ENCODE measurements around the gene RHBDL3. TPM values are rescaled to one million over a fixed set of nuclear protein-coding genes. Genes with fewer than 3 reads are reported as not detected.

The RHBDL3 gene
- total RNA-seq, 1 experiment from 2014 or later, result not detected

DNA sequence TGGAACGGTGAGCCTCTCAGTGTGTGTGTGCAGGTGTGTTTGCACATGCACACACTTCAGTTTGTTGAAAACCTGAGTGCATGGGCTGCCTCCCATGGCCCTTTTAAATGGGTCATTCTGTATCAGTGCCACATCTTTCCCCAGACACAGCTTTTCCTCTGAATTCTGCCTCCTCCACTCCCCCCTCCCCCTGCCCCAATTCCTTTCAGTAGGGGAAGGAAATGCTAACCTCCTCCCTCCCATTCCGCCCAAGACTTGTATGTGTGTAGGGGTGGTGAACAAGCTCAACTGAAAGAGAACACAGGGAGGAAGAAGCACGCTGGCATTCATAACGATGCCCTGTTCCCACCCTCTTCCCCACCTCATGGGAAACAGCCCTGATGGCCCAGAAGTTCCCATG lies 42.0 kb downstream of the RHBDL3 start:
- no peaks in the 10 kb centered on the region for H3K4me1 ChIP-seq (replicated peaks; ENCODE audit: insufficient read depth)
- CTCF ChIA-PET, result no interaction called here
- H3K27ac ChIP-seq, result no peak overlapping the region
- DNase-seq, result no peak
- no peaks in the 10 kb centered on the region for H3K79me2 ChIP-seq (ENCODE audit: low read depth)
- no peak overlapping the region for H3K4me2 ChIP-seq
- no peaks in the 10 kb centered on the region for H3K36me3 ChIP-seq (ENCODE audit: low read depth)
- H3K9me2 ChIP-seq (ENCODE audit: insufficient read depth), result no peaks in the 10 kb centered on the region
- no peak overlapping the region for H2AFZ ChIP-seq
- peaks cover 33% of the 10 kb centered on the region; the same call in 1 of the 2 replicates for H3K27me3 ChIP-seq (ENCODE audit: insufficient read depth, low read depth)
- H3F3A ChIP-seq (ENCODE audit: insufficient read depth, low read depth), result no peaks in the 10 kb centered on the region
- no peaks in the 10 kb centered on the region for H4K20me1 ChIP-seq (ENCODE audit: insufficient read depth)
- intact Hi-C loops (cut with micrococcal nuclease; ENCODE audit: unreplicated experiment), result no loop called here
- H3K4me3 ChIP-seq, result no peak overlapping the region
- BruUV-seq (replicated peaks), result no TSS peak
- POLR2A ChIA-PET (ENCODE audit: unreplicated experiment), result no interaction called here
- TF ChIP-seq, protein P1, sequence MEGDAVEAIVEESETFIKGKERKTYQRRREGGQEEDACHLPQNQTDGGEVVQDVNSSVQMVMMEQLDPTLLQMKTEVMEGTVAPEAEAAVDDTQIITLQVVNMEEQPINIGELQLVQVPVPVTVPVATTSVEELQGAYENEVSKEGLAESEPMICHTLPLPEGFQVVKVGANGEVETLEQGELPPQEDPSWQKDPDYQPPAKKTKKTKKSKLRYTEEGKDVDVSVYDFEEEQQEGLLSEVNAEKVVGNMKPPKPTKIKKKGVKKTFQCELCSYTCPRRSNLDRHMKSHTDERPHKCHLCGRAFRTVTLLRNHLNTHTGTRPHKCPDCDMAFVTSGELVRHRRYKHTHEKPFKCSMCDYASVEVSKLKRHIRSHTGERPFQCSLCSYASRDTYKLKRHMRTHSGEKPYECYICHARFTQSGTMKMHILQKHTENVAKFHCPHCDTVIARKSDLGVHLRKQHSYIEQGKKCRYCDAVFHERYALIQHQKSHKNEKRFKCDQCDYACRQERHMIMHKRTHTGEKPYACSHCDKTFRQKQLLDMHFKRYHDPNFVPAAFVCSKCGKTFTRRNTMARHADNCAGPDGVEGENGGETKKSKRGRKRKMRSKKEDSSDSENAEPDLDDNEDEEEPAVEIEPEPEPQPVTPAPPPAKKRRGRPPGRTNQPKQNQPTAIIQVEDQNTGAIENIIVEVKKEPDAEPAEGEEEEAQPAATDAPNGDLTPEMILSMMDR (conservative IDR thresholded peaks at IDR 0.05), result no peak
- TF ChIP-seq EZH2 (IDR thresholded peaks at IDR 0.05; ENCODE audit: low read depth), result no peak
- no peaks in the 10 kb centered on the region for H3K9me3 ChIP-seq (ENCODE audit: insufficient read depth, low read depth)

DNA sequence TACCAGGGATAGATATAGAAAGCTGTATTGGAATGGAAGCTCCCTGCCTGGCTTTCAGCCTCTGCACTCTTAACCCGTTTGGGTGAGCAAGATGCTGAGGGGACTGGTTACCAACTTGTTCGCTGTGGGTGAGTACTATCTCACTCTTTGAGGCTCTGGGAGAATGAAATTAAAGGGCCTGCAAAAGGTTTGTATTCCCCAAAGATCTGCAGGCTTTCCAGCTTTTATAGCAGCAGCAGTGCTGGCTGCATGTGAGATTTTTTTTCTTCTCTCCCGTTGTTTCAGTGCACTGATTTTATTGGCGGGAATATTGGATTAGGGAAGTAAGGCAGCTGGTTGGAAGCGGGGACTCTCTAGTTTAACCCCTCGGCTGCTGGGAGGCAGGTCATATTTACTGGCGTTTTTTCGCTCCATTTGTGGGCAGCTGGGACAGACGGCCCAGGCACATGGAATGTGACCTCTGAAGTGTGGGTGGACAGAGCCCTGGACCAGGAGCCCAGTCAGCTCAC lies 45.5 kb downstream of the RHBDL3 start:
- Histone ChIP-seq H3K9me3 (ENCODE audit: insufficient read depth, low read depth) (no peaks in the 10 kb centered on the region), H3K27me3 (ENCODE audit: insufficient read depth, low read depth) (peaks cover 56% of the 10 kb centered on the region), H3K9me2 (ENCODE audit: insufficient read depth) (no peaks in the 10 kb centered on the region), H4K20me1 (ENCODE audit: insufficient read depth) (no peaks in the 10 kb centered on the region), H2AFZ (no peak overlapping the region), H3F3A (ENCODE audit: insufficient read depth, low read depth) (no peaks in the 10 kb centered on the region), H3K4me2 (no peak overlapping the region), H3K4me1 (replicated peaks; ENCODE audit: insufficient read depth) (no peaks in the 10 kb centered on the region), H3K27ac (no peak overlapping the region), H3K79me2 (ENCODE audit: low read depth) (no peaks in the 10 kb centered on the region), H3K4me3 (no peak overlapping the region), H3K36me3 (ENCODE audit: low read depth) (no peaks in the 10 kb centered on the region)
- no peak for TF ChIP-seq EZH2 (IDR thresholded peaks at IDR 0.05; ENCODE audit: low read depth)
- TF ChIP-seq, protein P1 (conservative IDR thresholded peaks at IDR 0.05), result no peak
- ChIA-PET CTCF (interaction anchor here (0.7 to 1.2 kb wide), 2 partner anchors 13 to 739 kb away, joined by 6 to 10 read pairs; no protein-coding TSS in a partner anchor), POLR2A (ENCODE audit: unreplicated experiment) (interaction anchor here (0.7 kb wide), 1 partner anchor 39 kb away, joined by 4 read pairs; no protein-coding TSS in a partner anchor)
- no peak for DNase-seq
- intact Hi-C loops (cut with micrococcal nuclease; ENCODE audit: unreplicated experiment), result no loop called here
- BruUV-seq (replicated peaks), result no TSS peak

DNA sequence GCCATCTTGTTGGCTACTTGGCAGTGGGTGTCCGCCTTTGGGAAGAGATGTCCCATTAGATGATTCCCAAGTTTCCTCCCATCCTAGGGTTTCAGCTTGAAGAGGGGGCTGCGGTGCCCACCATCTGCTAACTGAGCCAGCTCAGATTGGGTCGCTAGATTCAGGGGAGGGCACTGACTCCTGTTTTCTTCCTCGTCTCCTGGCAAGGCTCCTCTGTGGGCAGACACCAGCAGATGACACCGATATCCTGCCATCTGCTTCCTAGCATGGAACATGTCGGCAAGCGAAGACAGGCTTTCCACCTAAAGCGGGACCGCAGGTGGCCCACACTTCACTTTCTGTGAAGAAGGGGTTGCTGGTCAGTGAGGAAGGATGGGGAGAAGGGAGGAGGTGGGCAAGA lies 49.0 kb downstream of the RHBDL3 start:
- H4K20me1 ChIP-seq (ENCODE audit: insufficient read depth), result no peaks in the 10 kb centered on the region
- peaks cover 31% of the 10 kb centered on the region for H3K27me3 ChIP-seq (ENCODE audit: insufficient read depth, low read depth)
- H3K4me3 ChIP-seq, result no peak overlapping the region
- H3K79me2 ChIP-seq (ENCODE audit: low read depth), result no peaks in the 10 kb centered on the region
- TF ChIP-seq EZH2 (IDR thresholded peaks at IDR 0.05; ENCODE audit: low read depth), result no peak
- TF ChIP-seq, protein P1 (conservative IDR thresholded peaks at IDR 0.05), result no peak
- H2AFZ ChIP-seq, result no peak overlapping the region
- no peak for DNase-seq
- H3K4me2 ChIP-seq, result no peak overlapping the region
- no peaks in the 10 kb centered on the region; the same call in 1 of the 2 replicates for H3K4me1 ChIP-seq (replicated peaks; ENCODE audit: insufficient read depth)
- ChIA-PET CTCF (no interaction called here), POLR2A (ENCODE audit: unreplicated experiment) (no interaction called here)
- no peaks in the 10 kb centered on the region for H3K36me3 ChIP-seq (ENCODE audit: low read depth)
- H3K9me2 ChIP-seq (ENCODE audit: insufficient read depth), result no peaks in the 10 kb centered on the region
- no peak overlapping the region for H3K27ac ChIP-seq
- no peaks in the 10 kb centered on the region; the same call in 1 of the 2 replicates for H3F3A ChIP-seq (ENCODE audit: insufficient read depth, low read depth)
- no TSS peak for BruUV-seq (replicated peaks)
- intact Hi-C loops (cut with micrococcal nuclease; ENCODE audit: unreplicated experiment), result no loop called here
- no peaks in the 10 kb centered on the region for H3K9me3 ChIP-seq (ENCODE audit: insufficient read depth, low read depth)

Data from PC-9 (cell line).